Peyer's patch (tissue), 4 donors: ENCODE results near the gene COL24A1.
A peak's percentile ranks its signal among the peaks of the same experiment; 100 is the strongest.

Experiments
- CTCF ChIP-seq, 6 experiments: fragments of 450-650 bp in 4 of 6; fragments of 200-600 bp in 2 of 6; sonication (generic) in 1 of 6; IDR thresholded peaks; one replicate each; pipeline ENCODE4 v1.5.1; 2017 to 2019; ENCODE audit warnings: antibody characterized with exemption in 6 of 6, mild to moderate bottlenecking in 3 of 6, moderate library complexity in 1 of 6
- POLR2A ChIP-seq, 2 donors: fragments of 450-650 bp; IDR thresholded peaks; one replicate each; pipeline ENCODE4 v1.5.1; 2017; ENCODE audit warnings: antibody characterized with exemption in 2 of 2, mild to moderate bottlenecking in 2 of 2, moderate library complexity in 2 of 2

GRCh38 chr1:86018283-86018923 lies 138.2 kb downstream of the COL24A1 start:
- TF ChIP-seq POLR2A (IDR thresholded peaks at IDR 0.05) (no peak), CTCF (IDR thresholded peaks at IDR 0.05) (peak in 4 of 6 experiments; percentile 43 to 56 (median 45))
